ENCODE measurements around the gene RNF38. TPM values are rescaled to one million over a fixed set of nuclear protein-coding genes. Genes with fewer than 3 reads are reported as not detected.

The RNF38 gene
- polyA plus RNA-seq, 1 of the 3 experiments (the other 2 are of a cell fraction) = 9.5 TPM

GRCh38 chr9:36317766-36318165, 82.3 kb downstream of the RNF38 start:
- H3K27me3 ChIP-seq (ENCODE audit: insufficient read depth) = no peaks in the 10 kb centered on the region
- H4K20me1 ChIP-seq (ENCODE audit: insufficient read depth) = no peaks in the 10 kb centered on the region
- H3K27ac ChIP-seq (ENCODE audit: low read depth in 2 of 2, low read length in 1 of 2) = no peak overlapping the region
- POLR2A ChIA-PET = no interaction called here
- no peaks in the 10 kb centered on the region for H3K36me3 ChIP-seq (replicated peaks in 1 of 2; ENCODE audit: control insufficient read depth in 1 of 2, insufficient read depth in 2 of 2, low read length in 1 of 2)
- no peak for DNase-seq
- TF ChIP-seq SMC3 (IDR thresholded peaks at IDR 0.05; ENCODE audit: low read depth, low read length) = no peak
- no peak for TF ChIP-seq EZH2phosphoT487 (IDR thresholded peaks at IDR 0.05; ENCODE audit: borderline replicate concordance, low read depth)
- TF ChIP-seq FOSL2 (IDR thresholded peaks at IDR 0.05; ENCODE audit: borderline replicate concordance, low read depth) = no peak
- no peak for TF ChIP-seq USF2 (IDR thresholded peaks at IDR 0.05; ENCODE audit: borderline replicate concordance, low read depth, low read length)
- no peak for TF ChIP-seq RFX5 (IDR thresholded peaks at IDR 0.05; ENCODE audit: low read length)
- no peak for TF ChIP-seq TAF1 (IDR thresholded peaks at IDR 0.05; ENCODE audit: borderline replicate concordance, low read depth, low read length)
- TF ChIP-seq RAD21 (IDR thresholded peaks at IDR 0.05; ENCODE audit: low read length) = no peak
- no peak for TF ChIP-seq GATA2 (CRISPR knock-in tag; IDR thresholded peaks at IDR 0.05)
- no peak for TF ChIP-seq MXI1 (IDR thresholded peaks at IDR 0.05; ENCODE audit: low read depth, low read length)
- no peak for TF ChIP-seq USF1 (IDR thresholded peaks at IDR 0.05; ENCODE audit: borderline replicate concordance, low read depth)
- no peak for TF ChIP-seq ELF1 (IDR thresholded peaks at IDR 0.05)
- H3K4me1 ChIP-seq (ENCODE audit: control insufficient read depth in 1 of 2, insufficient read depth in 2 of 2, low read depth in 1 of 2, low read length in 1 of 2) = peaks cover 0 to 3% of the 10 kb centered on the region in 2 experiments; a peak in 1 of 4 replicates
- H3F3A ChIP-seq (replicated peaks; ENCODE audit: insufficient read depth) = peaks cover 4% of the 10 kb centered on the region
- no peak overlapping the region for H2AFZ ChIP-seq (ENCODE audit: low read depth)
- WGBS (ENCODE audit: low lambda C conversion rate) = 47% methylated on average over 6 of the region's 6 CpGs
- CTCF ChIA-PET = interaction anchor here (1.3 to 8.3 kb wide), 2 partner anchors 11 to 89 kb away, joined by 3 to 68 read pairs; no protein-coding TSS in a partner anchor
- H3K9ac ChIP-seq = no peak overlapping the region
- no peak overlapping the region for H3K4me2 ChIP-seq
- no peak overlapping the region for H3K4me3 ChIP-seq (ENCODE audit: low read depth in 2 of 2, low read length in 1 of 2)
- no peaks in the 10 kb centered on the region for H3K9me2 ChIP-seq
- no peaks in the 10 kb centered on the region for H3K79me2 ChIP-seq (ENCODE audit: insufficient read depth)
- no peaks in the 10 kb centered on the region for H3K9me3 ChIP-seq

GRCh38 chr9:36316611-36317317, 83.3 kb downstream of the RNF38 start:
- Histone ChIP-seq H3K27ac (ENCODE audit: low read depth in 2 of 2, low read length in 1 of 2) (no peak overlapping the region), H3K9ac (no peak overlapping the region), H2AFZ (ENCODE audit: low read depth) (no peak overlapping the region), H3K27me3 (ENCODE audit: insufficient read depth) (no peaks in the 10 kb centered on the region), H3K9me2 (no peaks in the 10 kb centered on the region), H3K9me3 (no peaks in the 10 kb centered on the region), H3K4me1 (ENCODE audit: control insufficient read depth in 1 of 2, insufficient read depth in 2 of 2, low read depth in 1 of 2, low read length in 1 of 2) (peaks cover 0 to 3% of the 10 kb centered on the region in 2 experiments; a peak in 1 of 4 replicates), H3K4me2 (no peak overlapping the region), H4K20me1 (ENCODE audit: insufficient read depth) (no peaks in the 10 kb centered on the region), H3F3A (replicated peaks; ENCODE audit: insufficient read depth) (peaks cover 4% of the 10 kb centered on the region), H3K4me3 (ENCODE audit: low read depth in 2 of 2, low read length in 1 of 2) (no peak overlapping the region), H3K79me2 (ENCODE audit: insufficient read depth) (no peaks in the 10 kb centered on the region), H3K36me3 (replicated peaks in 1 of 2; ENCODE audit: control insufficient read depth in 1 of 2, insufficient read depth in 2 of 2, low read length in 1 of 2) (no peaks in the 10 kb centered on the region)
- WGBS (ENCODE audit: low lambda C conversion rate) = 84% methylated on average over 12 of the region's 12 CpGs
- DNase-seq = no peak
- ChIA-PET CTCF (interaction anchor here (0.5 to 8.3 kb wide), 2 partner anchors 12 to 84 kb away, joined by 3 to 68 read pairs; no protein-coding TSS in a partner anchor), POLR2A (no interaction called here)
- TF ChIP-seq SMC3 (IDR thresholded peaks at IDR 0.05; ENCODE audit: low read depth, low read length) (no peak), GABPA (IDR thresholded peaks at IDR 0.05; ENCODE audit: low read depth) (no peak), RCOR1 (IDR thresholded peaks at IDR 0.05; ENCODE audit: low read length) (no peak), ELF1 (IDR thresholded peaks at IDR 0.05) (no peak), TEAD4 (IDR thresholded peaks at IDR 0.05; ENCODE audit: borderline replicate concordance, insufficient read depth) (no peak), YY1 (IDR thresholded peaks at IDR 0.05; ENCODE audit: low read depth) (no peak), NFIC (IDR thresholded peaks at IDR 0.05; ENCODE audit: borderline replicate concordance) (no peak), RXRA (IDR thresholded peaks at IDR 0.05; ENCODE audit: borderline replicate concordance, low read depth) (no peak), JUND (IDR thresholded peaks at IDR 0.05) (no peak), EP300 (IDR thresholded peaks at IDR 0.05; ENCODE audit: borderline replicate concordance in 1 of 2, low read depth in 1 of 2, low read length in 1 of 2) (no peak), IRF3 (IDR thresholded peaks at IDR 0.05; ENCODE audit: low read depth, low read length) (no peak), FOXJ3 (CRISPR knock-in tag; IDR thresholded peaks at IDR 0.05) (no peak), FOXM1 (IDR thresholded peaks at IDR 0.05; ENCODE audit: low read depth) (no peak), EZH2phosphoT487 (IDR thresholded peaks at IDR 0.05; ENCODE audit: borderline replicate concordance, low read depth) (no peak)
